Natural killer cell (primary cell): ENCODE data around the gene OR10A5. TPM values are rescaled to one million over a fixed set of nuclear protein-coding genes. Genes with fewer than 3 reads are reported as not detected.

Source experiments
- ATAC-seq, 3 donors: fragments of 150-1000 bp in 2 of 3; fragments of 200-7000 bp in 1 of 3; cut with Tn5 transposase; 1 replicate in 1 of 3; 2 replicates in 2 of 3; pipeline ENCODE4 v1.10.0; 2021; ENCODE audit warnings: mild to moderate bottlenecking in 2 of 3, moderate library complexity in 2 of 3
- DNase-seq, 2 donors: peaks; one replicate each; pipeline versions ENCODE4 v3.0.0 to v3.0.0-alpha.2; 2013 to 2021; ENCODE audit warnings: mixed read lengths in 1 of 2
- H3K27ac ChIP-seq: one replicate; pipeline ENCODE4 v1.5.1; 2013; ENCODE audit warnings: mild to moderate bottlenecking, low read length
- H3K27me3 ChIP-seq: one replicate; pipeline ENCODE4 v1.6.1; 2013; ENCODE audit warnings: low read length; ENCODE audit not compliant: control insufficient read depth, insufficient read depth
- H3K36me3 ChIP-seq: one replicate; pipeline ENCODE4 v1.6.1; 2013; ENCODE audit warnings: low read length; ENCODE audit not compliant: control insufficient read depth, insufficient read depth
- H3K4me1 ChIP-seq: one replicate; pipeline ENCODE4 v1.6.1; 2013; ENCODE audit warnings: low read length; ENCODE audit not compliant: control insufficient read depth, insufficient read depth
- H3K4me3 ChIP-seq: one replicate; pipeline ENCODE4 v1.5.1; 2013; ENCODE audit warnings: low read length
- H3K9me3 ChIP-seq: one replicate; pipeline ENCODE4 v1.6.1; 2013; ENCODE audit warnings: low read length; ENCODE audit not compliant: control insufficient read depth, insufficient read depth
- H3K27ac Mint-ChIP-seq, 2 donors: one replicate each; pipeline ENCODE4 v1.8.0; 2022; ENCODE audit warnings: mild to moderate bottlenecking in 2 of 2, mixed read lengths in 2 of 2, moderate library complexity in 1 of 2
- H3K27me3 Mint-ChIP-seq, 2 donors: one replicate each; pipeline ENCODE4 v1.8.0; 2022; ENCODE audit warnings: low read depth in 2 of 2, mixed read lengths in 2 of 2
- H3K36me3 Mint-ChIP-seq: one replicate; pipeline ENCODE4 v1.8.0; 2022; ENCODE audit warnings: mixed read lengths
- H3K4me1 Mint-ChIP-seq, 2 donors: one replicate each; pipeline ENCODE4 v1.8.0; 2022; ENCODE audit warnings: mixed read lengths in 2 of 2
- H3K4me3 Mint-ChIP-seq: one replicate; pipeline ENCODE4 v1.8.0; 2022; ENCODE audit warnings: mild to moderate bottlenecking, moderate library complexity, mixed read lengths
- H3K9me3 Mint-ChIP-seq, 2 donors: one replicate each; pipeline ENCODE4 v1.8.0; 2022; ENCODE audit warnings: mixed read lengths in 2 of 2
- CTCF ChIP-seq: fragments of 200-600 bp; IDR thresholded peaks from one replicate; pipeline ENCODE4 v1.8.0; 2022; ENCODE audit warnings: antibody characterized with exemption
- WGBS: methylation state at CpG from one replicate; pipeline ENCODE4 v1.1.7; 2013; ENCODE audit warnings: missing lambda C conversion rate; ENCODE audit not compliant: insufficient coverage; 5-methylcytosine and 5-hydroxymethylcytosine counted together
- intact Hi-C: fragments of 100-400 bp; cut with micrococcal nuclease; formaldehyde crosslinking; loops from one replicate; pipeline ENCODE4 v1.14.2; 2022
- total RNA-seq, 4 donors: library from RNA; stranded (reverse); fragments of 120-200 nt in 1 of 4; gene quantifications; one replicate each; pipeline versions ENCODE4 v1.2.3 to v1.2.4, GENCODE V29; 2013 to 2022

Gene OR10A5
- total RNA-seq, 3 donors from 2014 or later (not counting 1 experiment from before 2014, with no cell fraction given), result not detected

DNA sequence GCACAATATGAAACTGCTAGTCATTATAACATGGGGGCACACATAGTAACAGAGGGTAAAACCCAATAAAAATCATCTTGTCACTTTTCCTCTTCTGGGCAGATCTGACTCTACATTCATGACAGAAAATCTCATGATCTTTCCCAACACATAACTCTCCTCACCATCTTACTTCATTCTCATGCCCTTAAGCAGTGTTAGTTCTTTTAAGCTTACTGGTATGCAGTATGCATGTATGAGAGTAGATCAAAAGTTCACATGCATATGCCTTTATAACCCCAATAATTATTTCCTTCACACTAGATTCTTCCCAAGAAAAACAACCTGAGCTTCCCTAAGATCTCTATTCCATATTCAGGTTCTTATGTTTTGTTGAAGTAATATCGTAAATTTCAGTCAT is 25.8 kb downstream of the OR10A5 start:
- intact Hi-C loops, result no loop called here
- no CpG with 5 or more reads among the region's 1 CpG for WGBS

DNA sequence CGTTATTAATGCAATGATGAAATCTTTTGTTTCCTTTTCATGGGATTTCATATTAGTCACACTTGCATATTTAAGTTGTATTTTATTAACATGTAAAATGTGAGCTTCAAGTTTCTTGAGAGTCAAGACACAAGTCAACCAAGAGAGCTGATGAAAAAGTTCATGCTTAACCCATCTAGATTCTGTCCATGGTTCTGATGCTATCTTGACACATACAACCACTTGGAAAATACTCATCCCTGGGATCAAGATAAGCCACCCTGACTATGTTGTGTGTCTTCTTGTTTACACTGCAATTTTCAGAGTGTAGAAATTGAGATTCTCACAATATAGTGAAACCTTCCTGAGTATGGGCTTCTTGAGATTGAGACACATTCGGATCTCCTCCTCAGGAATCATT is 30.3 kb downstream of the OR10A5 start:
- no peak for TF ChIP-seq CTCF
- no peak for ATAC-seq
- intact Hi-C loops, result no loop called here

More for the DNA sequence above, 25.8 kb downstream of the OR10A5 start:
- Histone ChIP-seq H3K4me3 (no peak overlapping the region), H3K36me3 (no peaks in the 10 kb centered on the region), H3K4me1 (no peaks in the 10 kb centered on the region), H3K27ac (no peak overlapping the region), H3K27me3 (no peaks in the 10 kb centered on the region), H3K9me3 (no peaks in the 10 kb centered on the region)
- no peaks in the 10 kb centered on the region for H3K4me1 Mint-ChIP-seq
- no peak for TF ChIP-seq CTCF
- H3K27ac Mint-ChIP-seq, result no peak overlapping the region
- ATAC-seq, result no peak
- H3K4me3 Mint-ChIP-seq, result no peak overlapping the region
- no peaks in the 10 kb centered on the region for H3K9me3 Mint-ChIP-seq
- DNase-seq, result no peak
- peaks cover 0 to 10% of the 10 kb centered on the region in 2 donors for H3K27me3 Mint-ChIP-seq
- no peaks in the 10 kb centered on the region for H3K36me3 Mint-ChIP-seq

DNA sequence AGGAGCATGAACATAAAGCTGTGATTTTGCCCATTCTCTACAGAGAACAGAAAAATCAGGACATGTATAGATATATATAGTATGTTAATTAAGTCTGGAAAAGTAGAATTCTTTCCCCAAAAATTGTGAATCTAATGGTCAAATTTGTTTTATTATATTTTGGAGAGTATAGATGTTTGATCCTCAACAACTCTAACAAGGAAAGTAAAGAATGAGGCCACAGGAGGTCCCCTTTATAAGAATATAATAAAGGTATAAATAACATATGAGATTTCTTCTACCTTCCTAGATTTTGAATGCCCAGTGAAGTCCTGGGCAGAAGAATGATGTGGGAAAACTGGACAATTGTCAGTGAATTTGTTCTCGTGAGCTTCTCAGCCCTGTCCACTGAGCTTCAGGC is 30.8 kb downstream of the OR10A5 start, which contains the start of gene OR10A4:
Gene OR10A4, plus strand, starts transcription at position 301 of the 400 bp plus-strand sequence. Its CDS starts 23 bp downstream, at position 324.
- Histone ChIP-seq H3K4me3 (no peak within 1 kb of the TSS), H3K9me3 (no peaks in the 10 kb centered on the region), H3K27me3 (no peaks in the 10 kb centered on the region), H3K4me1 (no peaks in the 10 kb centered on the region), H3K27ac (no peak within 1 kb of the TSS), H3K36me3 (no peaks in the 10 kb centered on the region)
- Mint-ChIP-seq H3K27ac (no peak within 1 kb of the TSS), H3K4me1 (no peaks in the 10 kb centered on the region), H3K4me3 (no peak within 1 kb of the TSS), H3K27me3 (peaks cover 2 to 7% of the 10 kb centered on the region in 2 donors), H3K36me3 (no peaks in the 10 kb centered on the region), H3K9me3 (peaks cover 0 to 3% of the 10 kb centered on the region in 2 donors)
- WGBS, result 94% methylated on average over 1 of the region's 1 CpG
- ATAC-seq, result no peak
- no peak for DNase-seq
- TF ChIP-seq CTCF, result no peak
- intact Hi-C loops, result no loop called here

More for the DNA sequence above, 30.3 kb downstream of the OR10A5 start:
- Histone ChIP-seq H3K27me3 (no peaks in the 10 kb centered on the region), H3K36me3 (no peaks in the 10 kb centered on the region), H3K4me1 (no peaks in the 10 kb centered on the region), H3K4me3 (no peak overlapping the region), H3K9me3 (no peaks in the 10 kb centered on the region), H3K27ac (no peak overlapping the region)
- H3K9me3 Mint-ChIP-seq, result peaks cover 0 to 3% of the 10 kb centered on the region in 2 donors
- H3K27ac Mint-ChIP-seq, result no peak overlapping the region
- no peaks in the 10 kb centered on the region for H3K4me1 Mint-ChIP-seq
- 100% methylated on average over 1 of the region's 2 CpGs for WGBS
- no peak for DNase-seq
- H3K27me3 Mint-ChIP-seq, result peaks cover 2 to 7% of the 10 kb centered on the region in 2 donors
- H3K36me3 Mint-ChIP-seq, result no peaks in the 10 kb centered on the region
- no peak overlapping the region for H3K4me3 Mint-ChIP-seq

DNA sequence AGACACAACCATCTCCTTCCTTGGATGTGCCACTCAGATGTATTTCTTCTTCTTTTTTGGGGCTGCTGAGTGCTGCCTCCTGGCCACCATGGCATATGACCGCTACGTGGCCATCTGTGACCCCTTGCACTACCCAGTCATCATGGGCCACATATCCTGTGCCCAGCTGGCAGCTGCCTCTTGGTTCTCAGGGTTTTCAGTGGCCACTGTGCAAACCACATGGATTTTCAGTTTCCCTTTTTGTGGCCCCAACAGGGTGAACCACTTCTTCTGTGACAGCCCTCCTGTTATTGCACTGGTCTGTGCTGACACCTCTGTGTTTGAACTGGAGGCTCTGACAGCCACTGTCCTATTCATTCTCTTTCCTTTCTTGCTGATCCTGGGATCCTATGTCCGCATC is 31.4 kb downstream of the OR10A5 start:
- Mint-ChIP-seq H3K27ac (no peak overlapping the region), H3K4me3 (no peak overlapping the region), H3K4me1 (no peaks in the 10 kb centered on the region), H3K9me3 (peaks cover 0 to 3% of the 10 kb centered on the region in 2 donors), H3K36me3 (no peaks in the 10 kb centered on the region), H3K27me3 (peaks cover 5 to 11% of the 10 kb centered on the region in 2 donors)
- no peak overlapping the region for H3K27ac ChIP-seq
- H3K4me1 ChIP-seq, result no peaks in the 10 kb centered on the region
- WGBS, result 88% methylated on average over 3 of the region's 3 CpGs
- H3K36me3 ChIP-seq, result no peaks in the 10 kb centered on the region
- DNase-seq, result no peak
- no peaks in the 10 kb centered on the region for H3K27me3 ChIP-seq
- H3K4me3 ChIP-seq, result no peak overlapping the region
- ATAC-seq, result no peak
- intact Hi-C loops, result no loop called here
- no peak for TF ChIP-seq CTCF
- no peaks in the 10 kb centered on the region for H3K9me3 ChIP-seq
